GM12878 (cell line): ENCODE measurements around the gene GLT6D1. TPM values are rescaled to one million over a fixed set of nuclear protein-coding genes. Genes with fewer than 3 reads are reported as not detected.

Experiments used
- ATAC-seq: fragments of 200-7000 bp; cut with Tn5 transposase; 3 replicates; pipeline ENCODE4 v1.9.1; 2020; ENCODE audit warnings: mild to moderate bottlenecking, moderate library complexity
- BruUV-seq: library from RNA; stranded (reverse); fragments of 400-500 nt; replicated peaks from 2 replicates; lab custom pipeline; 2021; lab: Mats Ljungman, UMichigan
- CTCF ChIA-PET: fragments of 300-600 bp; sonication (Branson Sonifier 250); formaldehyde crosslinking; extraction: SDS; loops from one replicate; lab custom pipeline; 2021; ENCODE audit warnings: inconsistent platforms; lab: Yijun Ruan, JAX
- POLR2A ChIA-PET: fragments of 350-600 bp; formaldehyde crosslinking; extraction: SDS; loops from one replicate; lab custom pipeline; 2021; ENCODE audit warnings: inconsistent platforms; lab: Charles Lee
- RAD21 ChIA-PET: fragments of 300-600 bp; sonication (Branson Sonifier 250); formaldehyde crosslinking; loops from one replicate; lab custom pipeline; 2023; ENCODE audit warnings: antibody characterized with exemption; ENCODE audit not compliant: unreplicated experiment; lab: Charles Lee
- SMC1A ChIA-PET: fragments of 300-600 bp; sonication (Branson Sonifier 250); formaldehyde crosslinking; loops from one replicate; lab custom pipeline; 2023; ENCODE audit not compliant: unreplicated experiment, uncharacterized antibody; lab: Charles Lee
- DNase-seq: peaks from one replicate; pipeline ENCODE4 v3.0.0-alpha.2; 2011; ENCODE audit warnings: low read depth, low spot score
- FAIRE-seq: peaks from 3 replicates; lab custom pipeline; 2011; peaks lifted over from hg19 to GRCh38; lab: Jason Lieb, UNC
- H2AFZ ChIP-seq: 2 replicates; pipeline ENCODE4 v1.6.0; 2011; ENCODE audit warnings: low read depth, low read length, control low read depth; ENCODE audit not compliant: control insufficient read depth
- H3K27ac ChIP-seq: 2 replicates; pipeline ENCODE4 v1.5.1; 2011; ENCODE audit warnings: control low read depth; ENCODE audit not compliant: control insufficient read depth, insufficient read depth
- H3K27me3 ChIP-seq, 2 experiments: replicated peaks in 1 of 2; 2 replicates each; pipeline versions ENCODE4 v1.6.0 to v1.6.1; 2011; ENCODE audit warnings: low read length in 1 of 2; ENCODE audit not compliant: control insufficient read depth in 2 of 2, insufficient read depth in 2 of 2
- H3K36me3 ChIP-seq, 2 experiments: 2 replicates each; pipeline ENCODE4 v1.5.1; 2011; ENCODE audit warnings: low read length in 1 of 2; ENCODE audit not compliant: control insufficient read depth in 2 of 2, insufficient read depth in 2 of 2
- H3K4me1 ChIP-seq: 2 replicates; pipeline ENCODE4 v1.6.1; 2011; ENCODE audit warnings: mild to moderate bottlenecking, low read length, moderate library complexity, mixed read lengths; ENCODE audit not compliant: control insufficient read depth, insufficient read depth
- H3K4me2 ChIP-seq: 2 replicates; pipeline ENCODE4 v1.6.0; 2011; ENCODE audit warnings: control low read depth; ENCODE audit not compliant: control insufficient read depth, insufficient read depth
- H3K4me3 ChIP-seq: fragments of 200-600 bp; sonication (generic); 2 replicates; pipeline ENCODE4 v1.5.1; 2016
- H3K79me2 ChIP-seq: 2 replicates; pipeline ENCODE4 v1.6.0; 2011; ENCODE audit warnings: low read length; ENCODE audit not compliant: control insufficient read depth, insufficient read depth
- H3K9ac ChIP-seq: 2 replicates; pipeline ENCODE4 v1.8.0; 2011; ENCODE audit warnings: low read length, control low read depth, mixed read lengths; ENCODE audit not compliant: control insufficient read depth, insufficient read depth
- H3K9me3 ChIP-seq: replicated peaks from 3 replicates; pipeline ENCODE4 v1.5.1; 2011; ENCODE audit warnings: mild to moderate bottlenecking, low read length; ENCODE audit not compliant: control insufficient read depth, insufficient read depth
- H4K20me1 ChIP-seq: 2 replicates; pipeline ENCODE4 v1.6.0; 2011; ENCODE audit not compliant: control insufficient read depth, insufficient read depth
- BACH1 ChIP-seq: fragments of 450-650 bp; IDR thresholded peaks from 2 replicates; pipeline ENCODE4 v1.6.1; 2017; ENCODE audit warnings: mild to moderate bottlenecking, borderline replicate concordance
- BMI1 ChIP-seq: fragments of 450-650 bp; IDR thresholded peaks from 2 replicates; pipeline ENCODE4 v1.6.1; 2016; ENCODE audit warnings: mild to moderate bottlenecking, moderate library complexity, borderline replicate concordance
- BRCA1 ChIP-seq: IDR thresholded peaks from 2 replicates; pipeline ENCODE4 v1.6.1; 2011; ENCODE audit warnings: low read depth, low read length, improper control_type of control experiment
- CBX3 ChIP-seq: fragments of 200-600 bp; sonication (generic); IDR thresholded peaks from 2 replicates; pipeline ENCODE4 v1.6.1; 2016; ENCODE audit warnings: low read depth, borderline replicate concordance
- FOXM1 ChIP-seq: IDR thresholded peaks from 2 replicates; pipeline ENCODE4 v1.6.1; 2012; ENCODE audit warnings: low read depth, mild to moderate bottlenecking, inconsistent platforms, low read length, moderate library complexity
- HDAC6 ChIP-seq: fragments of 200-600 bp; sonication (generic); IDR thresholded peaks from one replicate; pipeline ENCODE4 v1.8.0; 2017; ENCODE audit warnings: antibody characterized with exemption; ENCODE audit not compliant: unreplicated experiment
- NR2C2 ChIP-seq: IDR thresholded peaks from 2 replicates; pipeline ENCODE4 v1.6.1; 2011; ENCODE audit warnings: borderline replicate concordance, low read depth; ENCODE audit not compliant: control insufficient read depth, insufficient read length
- RB1 ChIP-seq: fragments of 450-650 bp; formaldehyde crosslinking; IDR thresholded peaks from 2 replicates; pipeline ENCODE4 v1.6.1; 2017; ENCODE audit warnings: mild to moderate bottlenecking, borderline replicate concordance
- RBBP5 ChIP-seq: fragments of 200-600 bp; sonication (generic); conservative IDR thresholded peaks from 2 replicates; pipeline ENCODE4 v1.6.1; 2016
- SMARCA5 ChIP-seq: fragments of 450-650 bp; IDR thresholded peaks from 2 replicates; pipeline ENCODE4 v1.6.1; 2017; ENCODE audit warnings: mild to moderate bottlenecking
- SPI1 ChIP-seq: IDR thresholded peaks from 2 replicates; pipeline ENCODE4 v1.6.1; 2011; ENCODE audit warnings: low read depth, mild to moderate bottlenecking, low read length, moderate library complexity, borderline replicate concordance; ENCODE audit not compliant: insufficient read depth
- SRF ChIP-seq, 2 experiments: IDR thresholded peaks; 2 replicates each; pipeline ENCODE4 v1.6.1; 2011; ENCODE audit warnings: low read depth in 2 of 2, low read length in 2 of 2, mild to moderate bottlenecking in 1 of 2, moderate library complexity in 1 of 2
- TAF1 ChIP-seq: IDR thresholded peaks from 2 replicates; pipeline ENCODE4 v1.6.1; 2011; ENCODE audit warnings: mild to moderate bottlenecking, low read depth, low read length, borderline replicate concordance
- ZNF384 ChIP-seq: IDR thresholded peaks from 2 replicates; pipeline ENCODE4 v1.6.1; 2012; ENCODE audit warnings: low read depth, mild to moderate bottlenecking, low read length, improper control_type of control experiment, borderline replicate concordance
- WGBS: methylation state at CpG from one replicate; pipeline ENCODE4 v1.1.6; 2016; ENCODE audit warnings: low lambda C conversion rate; ENCODE audit not compliant: insufficient replicate concordance, insufficient coverage; ENCODE audit errors: missing lambda C conversion rate; 5-methylcytosine and 5-hydroxymethylcytosine counted together
- in situ Hi-C: fragments of 300-500 bp; cut with MboI; formaldehyde crosslinking; loops from 9 replicates; pipeline ENCODE4 v1.14.3; 2018; ENCODE audit warnings: mixed read lengths
- intact Hi-C: fragments of 100-400 bp; cut with micrococcal nuclease; formaldehyde crosslinking; loops from one replicate; pipeline ENCODE4 v1.14.2; 2022; ENCODE audit not compliant: unreplicated experiment
- polyA plus RNA-seq, 11 experiments: library from polyadenylated mRNA; depleted of rRNA in 4 of 11; unstranded in 6 of 11; stranded (reverse) in 5 of 11; fragments of >200 nt; fragmentation: Nextera tagmentation in 4 of 11; fragmentation: Illumina TruSeq in 1 of 11; extraction: Ambion mirVana in 4 of 11; extraction: Trizol in 1 of 11; gene quantifications; 1 replicate in 1 of 11; 2 replicates in 10 of 11; pipeline versions ENCODE4 v1.2.1 to v1.2.3, GENCODE V29; 2011 to 2016; ENCODE audit warnings: inconsistent platforms in 2 of 11, missing spikeins in 2 of 11, low read depth in 1 of 11
- total RNA-seq, 4 experiments: library from RNA; depleted of rRNA in 3 of 4; stranded (reverse); fragments of >200 nt in 3 of 4; fragmentation: Illumina TruSeq in 1 of 4; extraction: Trizol in 1 of 4; gene quantifications; 2 replicates each; pipeline versions ENCODE4 v1.2.1 to v1.2.3, GENCODE V29; 2013 to 2021

The GLT6D1 gene
- total and polyA plus RNA-seq, 10 of the 15 experiments (the other 5 are each of a cell fraction or from before 2014, with no cell fraction given): not detected

- H3K9ac ChIP-seq: no peak overlapping the region
- DNase-seq (no peak), FAIRE-seq (no peak), ATAC-seq (no peak)
- ChIA-PET POLR2A (no interaction called here), SMC1A (no interaction called here), CTCF (no interaction called here), RAD21 (no interaction called here)
- H3K36me3 ChIP-seq: no peaks in the 10 kb centered on the region
- no peaks in the 10 kb centered on the region for H4K20me1 ChIP-seq
- no peak overlapping the region for H2AFZ ChIP-seq
- no peak overlapping the region for H3K27ac ChIP-seq
- H3K4me3 ChIP-seq: no peak overlapping the region
- H3K4me2 ChIP-seq: no peak overlapping the region
- H3K79me2 ChIP-seq: no peaks in the 10 kb centered on the region
- no peak for TF ChIP-seq BACH1
- TF ChIP-seq SMARCA5: no peak
- TF ChIP-seq HDAC6: no peak
- TF ChIP-seq FOXM1: no peak
- no peak for TF ChIP-seq RB1
- no peak for TF ChIP-seq CBX3
- no peak for TF ChIP-seq RBBP5
- TF ChIP-seq NR2C2: no peak
- no peak for TF ChIP-seq SPI1
- no peak for TF ChIP-seq ZNF384
- no peak for TF ChIP-seq BRCA1
- no peak for TF ChIP-seq BMI1
- no peak for TF ChIP-seq SRF (IDR thresholded peaks at IDR 0.05; ENCODE audit: low read depth in 2 of 2, low read length in 2 of 2)
- TF ChIP-seq TAF1: no peak
- no TSS peak for BruUV-seq
- WGBS: 26% methylated on average over 8 of the region's 8 CpGs
- intact Hi-C loops: no loop called here
- peaks cover 2% of the 10 kb centered on the region; the same call in 2 of the 3 replicates for H3K9me3 ChIP-seq
- in situ Hi-C loops: no loop called here
- no peaks in the 10 kb centered on the region; a peak in 1 of 4 replicates for H3K27me3 ChIP-seq
- H3K4me1 ChIP-seq: no peaks in the 10 kb centered on the region
These were observed 2.4 kb upstream of the GLT6D1 start for GRCh38 chr9:135641745-135642144.
